ENCODE data around the gene NOL9. TPM values are rescaled to one million over a fixed set of nuclear protein-coding genes. Genes with fewer than 3 reads are reported as not detected.

The NOL9 gene
- total and polyA plus RNA-seq, 2 of the 13 experiments (the other 11 are each of a cell fraction or from before 2014, with no cell fraction given), result 18.0 to 24.7 TPM

GRCh38 chr1:6580593-6581409 is 26.5 kb upstream of the NOL9 start (continued):
- TF ChIP-seq ZMYM2 (CRISPR knock-in tag; IDR thresholded peaks at IDR 0.05), result 0 out of 2 replicates have a peak, but pooled peaks have one; percentile 20
- no peak for TF ChIP-seq ZNF614 (CRISPR knock-in tag; IDR thresholded peaks at IDR 0.05; ENCODE audit: borderline replicate concordance)
- no peak for TF ChIP-seq FOXK2 (IDR thresholded peaks at IDR 0.05)
- no peak for TF ChIP-seq TERF1 (CRISPR knock-in tag; IDR thresholded peaks at IDR 0.05)
- TF ChIP-seq ZC3H13 (CRISPR knock-in tag; IDR thresholded peaks at IDR 0.05), result 0 out of 2 replicates have a peak, but pooled peaks have one; percentile 11
- no peak for TF ChIP-seq ELK4 (CRISPR knock-in tag; IDR thresholded peaks at IDR 0.05; ENCODE audit: borderline replicate concordance)
- TF ChIP-seq GPN1 (CRISPR knock-in tag; IDR thresholded peaks at IDR 0.05; ENCODE audit: borderline replicate concordance), result no peak
- TF ChIP-seq TBX3 (IDR thresholded peaks at IDR 0.05; ENCODE audit: borderline replicate concordance), result no peak
- TF ChIP-seq SATB2 (CRISPR knock-in tag; IDR thresholded peaks at IDR 0.05), result no peak
- TF ChIP-seq EP300 (IDR thresholded peaks at IDR 0.05; ENCODE audit: low read depth in 2 of 2, low read length in 2 of 2), result no peak
- no peak for TF ChIP-seq EP300 (CRISPR knock-in tag; IDR thresholded peaks at IDR 0.05; ENCODE audit: borderline replicate concordance)
- TF ChIP-seq HOMEZ (CRISPR knock-in tag; IDR thresholded peaks at IDR 0.05; ENCODE audit: low read depth), result no peak
- TF ChIP-seq TRIM22 (IDR thresholded peaks at IDR 0.05), result no peak
- 0 out of 2 replicates have a peak, but pooled peaks have one; percentile 62 for TF ChIP-seq DZIP1 (CRISPR knock-in tag; IDR thresholded peaks at IDR 0.05)
- TF ChIP-seq ZNF282 (IDR thresholded peaks at IDR 0.05; ENCODE audit: partially characterized antibody), result no peak
- no peak for TF ChIP-seq GATAD1 (CRISPR knock-in tag; IDR thresholded peaks at IDR 0.05)
- no peak for TF ChIP-seq LBX2 (CRISPR knock-in tag; IDR thresholded peaks at IDR 0.05; ENCODE audit: borderline replicate concordance)
- no peak for TF ChIP-seq ZNF841 (CRISPR knock-in tag; IDR thresholded peaks at IDR 0.05; ENCODE audit: borderline replicate concordance)
